ENCODE measurements around the gene CD55. TPM values are rescaled to one million over a fixed set of nuclear protein-coding genes. Genes with fewer than 3 reads are reported as not detected.

The CD55 gene
- polyA plus RNA-seq, 1 of the 3 experiments (the other 2 are of a cell fraction), result 10.4 TPM

GRCh38 chr1:207393610-207394009, 72.1 kb downstream of the CD55 start:
- Histone ChIP-seq H4K20me1 (ENCODE audit: insufficient read depth) (no peaks in the 10 kb centered on the region), H3K79me2 (ENCODE audit: insufficient read depth) (no peaks in the 10 kb centered on the region), H3F3A (replicated peaks; ENCODE audit: insufficient read depth) (peaks cover 11% of the 10 kb centered on the region), H3K9me2 (no peaks in the 10 kb centered on the region), H3K4me3 (ENCODE audit: low read depth in 2 of 2, low read length in 1 of 2) (no peak overlapping the region), H3K4me2 (peak overlapping the region; percentile 51), H3K9ac (no peak overlapping the region), H3K27ac (ENCODE audit: low read depth in 2 of 2, low read length in 1 of 2) (peak overlapping the region; percentile 21 to 45; a peak in 3 of 4 replicates), H3K9me3 (no peaks in the 10 kb centered on the region), H3K36me3 (replicated peaks in 1 of 2; ENCODE audit: control insufficient read depth in 1 of 2, insufficient read depth in 2 of 2, low read length in 1 of 2) (no peaks in the 10 kb centered on the region), H3K4me1 (ENCODE audit: control insufficient read depth in 1 of 2, insufficient read depth in 2 of 2, low read depth in 1 of 2, low read length in 1 of 2) (no peaks in the 10 kb centered on the region; a peak in 1 of 4 replicates), H3K27me3 (ENCODE audit: insufficient read depth) (peaks cover 5% of the 10 kb centered on the region; the same call in 1 of the 2 replicates), H2AFZ (ENCODE audit: low read depth) (no peak overlapping the region)
- 1% methylated on average over 4 of the region's 4 CpGs for WGBS (ENCODE audit: low lambda C conversion rate)
- ChIA-PET POLR2A (no interaction called here), CTCF (interaction anchor here (0.8 to 1.1 kb wide), 2 partner anchors 11 to 12 kb away, joined by 4 to 6 read pairs; no protein-coding TSS in a partner anchor)
- no peak for DNase-seq
- no peak for TF ChIP-seq IRF3 (IDR thresholded peaks at IDR 0.05; ENCODE audit: low read depth, low read length)
- no peak for TF ChIP-seq NRF1 (IDR thresholded peaks at IDR 0.05; ENCODE audit: low read depth, low read length)
- TF ChIP-seq SIN3A (IDR thresholded peaks at IDR 0.05; ENCODE audit: borderline replicate concordance, low read depth, low read length), result no peak
- no peak for TF ChIP-seq MXI1 (IDR thresholded peaks at IDR 0.05; ENCODE audit: low read depth, low read length)
- no peak for TF ChIP-seq RCOR1 (IDR thresholded peaks at IDR 0.05; ENCODE audit: low read length)
- TF ChIP-seq RXRA (IDR thresholded peaks at IDR 0.05; ENCODE audit: borderline replicate concordance, low read depth), result 0 out of 2 replicates have a peak, but pooled peaks have one; percentile 22
- TF ChIP-seq RAD21 (IDR thresholded peaks at IDR 0.05; ENCODE audit: low read length), result no peak
- TF ChIP-seq MEF2A (IDR thresholded peaks at IDR 0.05; ENCODE audit: borderline replicate concordance, low read depth), result no peak
- no peak for TF ChIP-seq ELF1 (IDR thresholded peaks at IDR 0.05)
- TF ChIP-seq USF1 (IDR thresholded peaks at IDR 0.05; ENCODE audit: borderline replicate concordance, low read depth), result no peak
- no peak for TF ChIP-seq FOXM1 (IDR thresholded peaks at IDR 0.05; ENCODE audit: low read depth)
- peak; percentile 76 for TF ChIP-seq PBX3 (IDR thresholded peaks at IDR 0.05)
- TF ChIP-seq SMC3 (IDR thresholded peaks at IDR 0.05; ENCODE audit: low read depth, low read length), result no peak
- no peak for TF ChIP-seq TAF1 (IDR thresholded peaks at IDR 0.05; ENCODE audit: borderline replicate concordance, low read depth, low read length)
- no peak for TF ChIP-seq FOXJ3 (CRISPR knock-in tag; IDR thresholded peaks at IDR 0.05)
- peak; percentile 82 for TF ChIP-seq JUND (IDR thresholded peaks at IDR 0.05)
- TF ChIP-seq USF2 (IDR thresholded peaks at IDR 0.05; ENCODE audit: borderline replicate concordance, low read depth, low read length), result no peak
- TF ChIP-seq REST (IDR thresholded peaks at IDR 0.05; ENCODE audit: low read depth, low read length), result no peak
- TF ChIP-seq RFX5 (IDR thresholded peaks at IDR 0.05; ENCODE audit: low read length), result no peak
- TF ChIP-seq GABPA (IDR thresholded peaks at IDR 0.05; ENCODE audit: low read depth), result no peak
- TF ChIP-seq ZBTB33 (IDR thresholded peaks at IDR 0.05; ENCODE audit: borderline replicate concordance, low read depth), result 0 out of 2 replicates have a peak, but pooled peaks have one; percentile 57
- TF ChIP-seq EP300 (IDR thresholded peaks at IDR 0.05; ENCODE audit: borderline replicate concordance in 1 of 2, low read depth in 1 of 2, low read length in 1 of 2), result peak in 1 of 2 experiments; percentile 75; a peak in 1 of 4 replicates
- peak; percentile 80 for TF ChIP-seq TEAD4 (IDR thresholded peaks at IDR 0.05; ENCODE audit: borderline replicate concordance, insufficient read depth)
